PFSK-1 (cell line): ENCODE data around the gene SORCS1.

ENCODE experiments used
- FOXP2 ChIP-seq: optimal IDR thresholded peaks from 2 replicates; pipeline ENCODE3; 2011; ENCODE audit warnings: borderline replicate concordance, control low read depth, inconsistent platforms; ENCODE audit not compliant: insufficient read depth; ENCODE audit errors: extremely low read length, extremely low read depth
- POLR2AphosphoS5 ChIP-seq: IDR thresholded peaks from 2 replicates; pipeline ENCODE4 v1.6.1; 2012; ENCODE audit warnings: low read depth, mild to moderate bottlenecking, control low read depth, low read length, moderate library complexity
- REST ChIP-seq, 2 experiments: IDR thresholded peaks; 2 replicates each; pipeline versions ENCODE4 v1.6.1 to v1.8.0; 2011 to 2012; ENCODE audit warnings: low read depth in 2 of 2, low read length in 2 of 2, control low read depth in 1 of 2, inconsistent platforms in 1 of 2, mild to moderate bottlenecking in 1 of 2, moderate library complexity in 1 of 2; ENCODE audit not compliant: insufficient read depth in 1 of 2
- SIN3A ChIP-seq: IDR thresholded peaks from 2 replicates; pipeline ENCODE4 v1.6.1; 2012; ENCODE audit warnings: mild to moderate bottlenecking, low read length, moderate library complexity, borderline replicate concordance; ENCODE audit not compliant: insufficient read depth
- TAF1 ChIP-seq: IDR thresholded peaks from 2 replicates; pipeline ENCODE4 v1.6.1; 2012; ENCODE audit warnings: low read length, control low read depth, borderline replicate concordance; ENCODE audit not compliant: insufficient read depth

SORCS1 gene

DNA sequence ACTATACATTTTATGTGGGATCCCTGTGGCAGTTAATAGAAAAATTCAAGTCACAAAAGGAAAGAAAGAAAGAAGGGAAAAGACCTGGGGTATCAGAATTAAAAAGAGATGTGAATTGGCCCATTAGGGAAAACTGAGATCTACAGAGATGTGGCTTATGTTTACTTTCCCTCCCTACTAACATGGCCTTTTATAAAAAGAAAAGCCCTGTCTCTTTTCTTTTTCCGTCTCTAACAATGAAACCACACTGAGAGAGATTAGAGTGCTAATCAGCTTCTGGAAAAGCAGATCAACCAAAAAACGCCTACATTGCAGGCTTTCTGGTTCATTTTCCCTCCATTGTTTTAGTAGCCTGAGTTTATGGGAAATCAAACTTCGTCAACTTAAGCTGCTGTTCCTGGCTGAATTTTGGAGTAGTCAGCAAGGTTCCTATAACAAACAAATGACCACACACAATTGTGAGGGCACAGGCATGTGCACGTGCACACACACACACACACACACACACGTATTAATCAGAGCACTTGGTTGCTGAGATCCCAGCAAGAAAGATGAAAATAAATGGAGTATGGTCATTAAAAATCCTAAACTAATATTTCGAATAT, 235.1 kb downstream of the SORCS1 start:
- no peak for TF ChIP-seq TAF1
- no peak for TF ChIP-seq FOXP2
- no peak for TF ChIP-seq REST (IDR thresholded peaks at IDR 0.05; ENCODE audit: insufficient read depth in 1 of 2, low read depth in 2 of 2, low read length in 2 of 2)
- TF ChIP-seq POLR2AphosphoS5: no peak
- TF ChIP-seq SIN3A: no peak

- TF ChIP-seq TAF1: no peak
- no peak for TF ChIP-seq SIN3A
- no peak for TF ChIP-seq REST (IDR thresholded peaks at IDR 0.05; ENCODE audit: insufficient read depth in 1 of 2, low read depth in 2 of 2, low read length in 2 of 2)
- TF ChIP-seq FOXP2: no peak
- no peak for TF ChIP-seq POLR2AphosphoS5
These were observed 239.3 kb downstream of the SORCS1 start for GRCh38 chr10:106925191-106925590.

DNA sequence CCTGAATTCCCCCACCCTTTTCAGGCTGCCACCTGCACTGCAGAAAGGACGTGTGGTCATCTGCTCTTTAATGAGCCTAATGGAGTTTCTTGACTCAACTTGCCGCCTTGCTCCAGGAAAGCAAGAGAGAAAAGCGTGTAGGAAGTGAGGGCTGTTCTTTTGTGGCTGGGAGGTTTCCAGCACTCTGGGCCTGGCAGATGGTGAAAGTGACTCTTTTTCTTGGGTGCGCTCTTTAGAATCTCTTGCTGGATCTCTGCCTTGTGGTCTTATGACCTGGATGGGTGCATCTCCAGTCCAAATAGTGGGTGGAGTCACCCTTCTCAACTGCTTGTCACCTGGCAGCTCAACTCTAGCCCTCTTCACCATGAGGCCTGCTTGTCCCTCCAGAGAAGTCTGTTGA, 244.0 kb downstream of the SORCS1 start:
- no peak for TF ChIP-seq SIN3A
- TF ChIP-seq POLR2AphosphoS5: no peak
- no peak for TF ChIP-seq TAF1
- no peak for TF ChIP-seq REST (IDR thresholded peaks at IDR 0.05; ENCODE audit: insufficient read depth in 1 of 2, low read depth in 2 of 2, low read length in 2 of 2)
- no peak for TF ChIP-seq FOXP2

DNA sequence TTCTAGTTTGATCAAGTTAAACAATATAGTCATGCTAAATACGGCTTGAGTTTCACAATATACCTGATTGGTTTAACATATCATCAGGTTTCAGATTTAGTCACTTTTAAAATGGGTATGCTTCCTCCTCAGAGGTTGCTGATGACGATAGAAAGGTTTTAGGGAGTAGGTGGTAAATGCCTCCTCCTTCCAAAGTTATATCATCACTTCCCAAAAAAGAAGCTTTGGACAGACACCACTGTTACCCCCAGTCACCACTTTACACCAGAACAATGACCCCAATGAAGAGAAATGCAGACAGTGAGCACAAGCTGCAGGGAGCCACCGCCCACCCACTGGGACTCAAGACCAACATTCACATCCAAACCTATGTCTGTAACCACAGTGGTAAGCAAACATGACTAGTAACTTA, 244.6 kb downstream of the SORCS1 start:
- TF ChIP-seq REST (IDR thresholded peaks at IDR 0.05; ENCODE audit: insufficient read depth in 1 of 2, low read depth in 2 of 2, low read length in 2 of 2): no peak
- TF ChIP-seq POLR2AphosphoS5: no peak
- no peak for TF ChIP-seq SIN3A
- TF ChIP-seq FOXP2: no peak
- TF ChIP-seq TAF1: no peak

DNA sequence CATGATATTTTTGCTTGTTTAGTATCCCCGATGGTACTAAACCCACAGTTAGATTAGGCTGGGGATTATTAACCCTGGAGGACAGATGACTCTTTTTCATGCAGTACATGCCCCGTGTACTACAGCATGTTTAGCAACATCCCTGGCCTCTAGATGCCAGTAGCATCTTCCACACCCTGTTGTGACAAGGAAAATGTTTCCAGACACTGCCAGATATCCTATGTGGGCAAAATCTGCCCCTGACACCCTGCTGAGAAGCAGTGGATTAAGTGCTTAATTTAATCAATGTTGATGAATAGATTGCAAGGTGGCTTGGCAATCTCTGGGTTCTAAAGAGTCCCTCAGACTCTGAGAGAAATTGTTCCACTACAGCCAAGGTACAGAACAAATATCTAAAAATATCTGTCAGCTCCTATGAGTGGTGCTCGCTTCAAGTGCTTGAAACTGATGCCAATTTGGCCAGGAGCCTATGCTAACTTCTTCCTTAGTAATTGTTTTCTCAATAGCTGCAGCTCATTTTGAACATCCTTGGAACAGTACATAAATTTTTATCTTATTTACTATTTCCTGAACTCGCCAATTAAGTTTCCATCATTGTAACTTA, 247.0 kb downstream of the SORCS1 start:
- TF ChIP-seq REST (IDR thresholded peaks at IDR 0.05; ENCODE audit: insufficient read depth in 1 of 2, low read depth in 2 of 2, low read length in 2 of 2) (no peak), SIN3A (no peak), TAF1 (no peak), POLR2AphosphoS5 (no peak), FOXP2 (no peak)
